Parathyroid adenoma (tissue), 2 donors: Measurements from ENCODE around the gene RRP9.

ENCODE experiments used
- H2AFZ ChIP-seq: fragments of 300-600 bp; sonication (generic); one replicate; pipeline ENCODE4 v1.7.0; 2017; ENCODE audit warnings: antibody characterized with exemption, mild to moderate bottlenecking
- H3K27ac ChIP-seq: fragments of 300-600 bp; sonication (generic); one replicate; pipeline ENCODE4 v1.7.0; 2017
- H3K27me3 ChIP-seq: fragments of 300-600 bp; sonication (generic); one replicate; pipeline ENCODE4 v1.7.0; 2017; ENCODE audit warnings: low read length; ENCODE audit not compliant: control insufficient read depth, insufficient read depth
- H3K36me3 ChIP-seq: fragments of 300-600 bp; sonication (generic); one replicate; pipeline ENCODE4 v1.7.0; 2017; ENCODE audit warnings: low read length; ENCODE audit not compliant: control insufficient read depth, insufficient read depth
- H3K4me1 ChIP-seq: fragments of 300-600 bp; sonication (generic); one replicate; pipeline ENCODE4 v1.7.0; 2017; ENCODE audit warnings: control low read depth
- H3K4me2 ChIP-seq: fragments of 300-600 bp; sonication (generic); one replicate; pipeline ENCODE4 v1.7.0; 2017; ENCODE audit warnings: low read length
- H3K4me3 ChIP-seq: fragments of 300-600 bp; sonication (generic); one replicate; pipeline ENCODE4 v1.7.0; 2017; ENCODE audit warnings: low read depth, low read length
- H3K79me2 ChIP-seq: fragments of 300-600 bp; sonication (generic); one replicate; pipeline ENCODE4 v1.7.0; 2017; ENCODE audit warnings: control low read depth
- H3K9ac ChIP-seq: fragments of 300-600 bp; sonication (generic); one replicate; pipeline ENCODE4 v1.7.0; 2017; ENCODE audit warnings: mild to moderate bottlenecking
- H3K9me3 ChIP-seq: fragments of 300-600 bp; sonication (generic); one replicate; pipeline ENCODE4 v1.7.0; 2017; ENCODE audit warnings: low read length; ENCODE audit not compliant: control insufficient read depth
- CTCF ChIP-seq: fragments of 300-600 bp; sonication (generic); IDR thresholded peaks from one replicate; pipeline ENCODE4 v1.7.0; 2017; ENCODE audit warnings: antibody characterized with exemption, mild to moderate bottlenecking
- donor health status: primary hyperparathyroidism.

RRP9 gene

GRCh38 chr3:51977446-51978142, 35.9 kb upstream of the RRP9 start:
- H3K4me1 ChIP-seq = peaks cover 18% of the 10 kb centered on the region
- no peaks in the 10 kb centered on the region for H3K9me3 ChIP-seq
- no peaks in the 10 kb centered on the region for H3K27me3 ChIP-seq
- no peaks in the 10 kb centered on the region for H3K36me3 ChIP-seq
- no peak overlapping the region for H2AFZ ChIP-seq
- H3K79me2 ChIP-seq = peaks cover 8% of the 10 kb centered on the region
- no peak for TF ChIP-seq CTCF
- H3K4me2 ChIP-seq = no peak overlapping the region
- no peak overlapping the region for H3K4me3 ChIP-seq
- no peak overlapping the region for H3K27ac ChIP-seq
- no peak overlapping the region for H3K9ac ChIP-seq

GRCh38 chr3:51975852-51976549, 34.3 kb upstream of the RRP9 start:
- peak; percentile 27 for TF ChIP-seq CTCF
- H3K36me3 ChIP-seq = no peaks in the 10 kb centered on the region
- peak overlapping the region; percentile 95 for H3K27ac ChIP-seq
- peak overlapping the region; percentile 90 for H3K4me2 ChIP-seq
- H3K79me2 ChIP-seq = peaks cover 2% of the 10 kb centered on the region
- H3K4me1 ChIP-seq = peaks cover 11% of the 10 kb centered on the region
- no peak overlapping the region for H3K9ac ChIP-seq
- peak overlapping the region; percentile 68 for H3K4me3 ChIP-seq
- no peaks in the 10 kb centered on the region for H3K9me3 ChIP-seq
- H3K27me3 ChIP-seq = no peaks in the 10 kb centered on the region
- H2AFZ ChIP-seq = peak overlapping the region; percentile 100

- Histone ChIP-seq H3K79me2 (no peaks in the 10 kb centered on the region), H2AFZ (peak within 1 kb of the TSS; percentile 100), H3K4me1 (peaks cover 16% of the 10 kb centered on the region), H3K27ac (peak within 1 kb of the TSS; percentile 95), H3K27me3 (no peaks in the 10 kb centered on the region), H3K9me3 (no peaks in the 10 kb centered on the region), H3K36me3 (no peaks in the 10 kb centered on the region), H3K4me2 (peak within 1 kb of the TSS; percentile 90), H3K9ac (peak within 1 kb of the TSS; percentile 37), H3K4me3 (peak within 1 kb of the TSS; percentile 68)
- TF ChIP-seq CTCF = no peak
These were observed 33.5 kb upstream of the RRP9 start, which contains the start of gene ABHD14A for GRCh38 chr3:51974963-51975851. Gene ABHD14A, plus strand, starts transcription at chr3:51975064. Its CDS starts 72 bp downstream, at chr3:51975136.

- peak overlapping the region; percentile 37 for H3K9ac ChIP-seq
- peaks cover 17% of the 10 kb centered on the region for H3K4me1 ChIP-seq
- no peaks in the 10 kb centered on the region for H3K36me3 ChIP-seq
- peak overlapping the region; percentile 90 for H3K4me2 ChIP-seq
- H3K4me3 ChIP-seq = peak overlapping the region; percentile 68
- H3K27me3 ChIP-seq = no peaks in the 10 kb centered on the region
- TF ChIP-seq CTCF = peak; percentile 27
- H3K27ac ChIP-seq = peak overlapping the region; percentile 95
- peak overlapping the region; percentile 100 for H2AFZ ChIP-seq
- H3K9me3 ChIP-seq = no peaks in the 10 kb centered on the region
- H3K79me2 ChIP-seq = no peaks in the 10 kb centered on the region
These were observed 32.7 kb upstream of the RRP9 start for GRCh38 chr3:51974277-51974962.
